A673 (cell line): ENCODE data around the gene GSTM3. TPM values are rescaled to one million over a fixed set of nuclear protein-coding genes. Genes with fewer than 3 reads are reported as not detected.
"Not testable (repeated sequence)": the region's sequence is repeated elsewhere in the genome, so short reads cannot be mapped to it uniquely, and the experiment has no call there.

Source experiments
- BruUV-seq: library from RNA; stranded (reverse); fragments of 400-500 nt; replicated peaks from 2 replicates; lab custom pipeline; 2021; lab: Mats Ljungman, UMichigan
- CTCF ChIA-PET: fragments of 300-600 bp; sonication (Branson Sonifier 250); formaldehyde crosslinking; loops from one replicate; lab custom pipeline; 2022; ENCODE audit warnings: antibody characterized with exemption; lab: Charles Lee
- POLR2A ChIA-PET: fragments of 300-600 bp; sonication (Branson Sonifier 250); formaldehyde crosslinking; loops from one replicate; lab custom pipeline; 2022; ENCODE audit warnings: antibody characterized with exemption; ENCODE audit not compliant: low non-redundant PET; lab: Charles Lee
- DNase-seq: peaks from one replicate; pipeline ENCODE4 v3.0.0-alpha.2; 2015; ENCODE audit warnings: low spot score
- H3K27ac ChIP-seq: fragments of 200-600 bp; sonication (generic); 2 replicates; pipeline ENCODE4 v1.5.1; 2016; ENCODE audit warnings: mixed run types, low read depth, mild to moderate bottlenecking, mixed read lengths, antibody characterized with exemption, low read length; ENCODE audit not compliant: poor library complexity, severe bottlenecking
- H3K27me3 ChIP-seq: fragments of 200-600 bp; sonication (generic); replicated peaks from 2 replicates; pipeline ENCODE4 v1.6.1; 2017; ENCODE audit warnings: mixed run types, low read depth, mild to moderate bottlenecking, mixed read lengths, antibody characterized with exemption, low read length; ENCODE audit not compliant: insufficient read depth, poor library complexity
- H3K36me3 ChIP-seq: fragments of 200-600 bp; sonication (generic); 2 replicates; pipeline ENCODE4 v1.6.1; 2016; ENCODE audit warnings: mixed run types, mild to moderate bottlenecking, mixed read lengths, antibody characterized with exemption, low read length; ENCODE audit not compliant: insufficient read depth, poor library complexity, severe bottlenecking
- H3K4me1 ChIP-seq: fragments of 200-600 bp; sonication (generic); 2 replicates; pipeline ENCODE4 v1.6.1; 2017; ENCODE audit warnings: mixed run types, mild to moderate bottlenecking, mixed read lengths, antibody characterized with exemption, low read length; ENCODE audit not compliant: insufficient read depth, poor library complexity, severe bottlenecking
- H3K4me3 ChIP-seq: fragments of 200-600 bp; sonication (generic); 2 replicates; pipeline ENCODE4 v1.5.1; 2016; ENCODE audit warnings: low read depth, mixed run types, mild to moderate bottlenecking, mixed read lengths, low read length; ENCODE audit not compliant: poor library complexity, severe bottlenecking
- H3K9me3 ChIP-seq: fragments of 200-600 bp; sonication (generic); 2 replicates; pipeline ENCODE4 v1.6.1; 2016; ENCODE audit warnings: mixed run types, low read depth, mild to moderate bottlenecking, mixed read lengths, antibody characterized with exemption, low read length; ENCODE audit not compliant: poor library complexity, severe bottlenecking
- CTCF ChIP-seq: fragments of 300-800, 200-600 bp; sonication (generic); conservative IDR thresholded peaks from 2 replicates; pipeline ENCODE4 v1.5.1; 2017; ENCODE audit warnings: low read depth, mild to moderate bottlenecking, antibody characterized with exemption, low read length, moderate library complexity, mixed read lengths
- EZH2 ChIP-seq: fragments of 200-600 bp; sonication (generic); IDR thresholded peaks from 2 replicates; pipeline ENCODE4 v1.6.1; 2017; ENCODE audit warnings: borderline replicate concordance, low read depth, mild to moderate bottlenecking, mixed read lengths, antibody characterized with exemption, low read length; ENCODE audit not compliant: poor library complexity, severe bottlenecking
- intact Hi-C: fragments of 100-400 bp; cut with micrococcal nuclease; formaldehyde crosslinking; loops from one replicate; pipeline ENCODE4 v1.10.0; 2022; ENCODE audit not compliant: unreplicated experiment
- total RNA-seq: library from RNA; stranded (reverse); gene quantifications from 2 replicates; pipeline ENCODE4 v1.2.3, GENCODE V29; 2021

The GSTM3 gene
- total RNA-seq, 1 experiment from 2014 or later = 72.2 TPM

- Histone ChIP-seq H3K4me3 (no peak overlapping the region), H3K9me3 (no peaks in the 10 kb centered on the region), H3K27me3 (no peaks in the 10 kb centered on the region), H3K27ac (no peak overlapping the region), H3K4me1 (peaks cover 7% of the 10 kb centered on the region), H3K36me3 (no peaks in the 10 kb centered on the region)
- DNase-seq = no peak
- ChIA-PET CTCF (no interaction called here), POLR2A (no interaction called here)
- TF ChIP-seq CTCF (no peak), EZH2 (no peak)
- BruUV-seq = no TSS peak
- intact Hi-C loops = no loop called here
Observed at GRCh38 chr1:109768335-109768650, 27.5 kb upstream of the GSTM3 start.

- ChIA-PET CTCF (no interaction called here), POLR2A (no interaction called here)
- no peaks in the 10 kb centered on the region for H3K36me3 ChIP-seq
- no peak for DNase-seq
- BruUV-seq = no TSS peak
- intact Hi-C loops = no loop called here
- no peaks in the 10 kb centered on the region for H3K9me3 ChIP-seq
- TF ChIP-seq CTCF = no peak
- TF ChIP-seq EZH2 = no peak
- no peaks in the 10 kb centered on the region for H3K27me3 ChIP-seq
- H3K27ac ChIP-seq = no peak overlapping the region
- H3K4me1 ChIP-seq = peaks cover 6% of the 10 kb centered on the region
- H3K4me3 ChIP-seq = no peak overlapping the region
Observed at GRCh38 chr1:109767637-109768334, 26.9 kb upstream of the GSTM3 start.

- POLR2A ChIA-PET, H3K36me3 ChIP-seq, H3K4me3 ChIP-seq, DNase-seq, intact Hi-C loops, H3K4me1 ChIP-seq, H3K27ac ChIP-seq, H3K9me3 ChIP-seq, BruUV-seq, CTCF ChIA-PET, H3K27me3 ChIP-seq: not testable (repeated sequence)
Observed at GRCh38 chr1:109766991-109767636, 26.3 kb upstream of the GSTM3 start.
